PFSK-1 (cell line): ENCODE data around the gene SLC10A7.

Source experiments
- POLR2AphosphoS5 ChIP-seq: IDR thresholded peaks from 2 replicates; pipeline ENCODE4 v1.6.1; 2012; ENCODE audit warnings: low read depth, mild to moderate bottlenecking, control low read depth, low read length, moderate library complexity
- TAF1 ChIP-seq: IDR thresholded peaks from 2 replicates; pipeline ENCODE4 v1.6.1; 2012; ENCODE audit warnings: low read length, control low read depth, borderline replicate concordance; ENCODE audit not compliant: insufficient read depth

DNA sequence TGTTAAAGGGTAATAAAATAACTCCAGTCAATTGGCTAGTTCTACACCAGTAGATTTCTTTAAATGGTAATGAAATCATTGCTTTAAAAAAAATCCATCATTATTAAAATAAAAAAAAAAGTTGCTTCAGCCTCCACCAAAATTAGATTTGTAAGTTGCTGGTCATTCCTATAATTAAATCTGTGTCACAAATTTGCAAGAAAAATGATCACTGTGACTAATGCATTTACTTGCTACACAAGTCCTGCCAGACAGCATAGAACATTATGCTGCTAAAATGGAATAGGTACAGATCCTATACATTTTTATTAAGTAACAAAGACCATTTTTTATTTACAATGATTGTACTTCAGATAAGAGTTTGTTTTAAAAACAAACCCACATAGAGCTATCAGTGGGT, 85.8 kb downstream of the SLC10A7 start:
- no peak for TF ChIP-seq POLR2AphosphoS5
- no peak for TF ChIP-seq TAF1
